IMR-90 (cell line): Measurements from ENCODE around the gene ZNF138. TPM values are rescaled to one million over a fixed set of nuclear protein-coding genes. Genes with fewer than 3 reads are reported as not detected.

Experiments
- ATAC-seq: fragments of 200-7000 bp; cut with Tn5 transposase; 2 replicates; pipeline ENCODE4 v1.9.1; 2020; ENCODE audit warnings: low read depth, mild to moderate bottlenecking, moderate library complexity
- BruUV-seq: library from RNA; stranded (reverse); fragments of 400-500 nt; replicated peaks from 2 replicates; lab custom pipeline; 2021; lab: Mats Ljungman, UMichigan
- CTCF ChIA-PET: fragments of 300-600 bp; formaldehyde crosslinking; extraction: SDS; loops from one replicate; lab custom pipeline; 2021; ENCODE audit warnings: antibody characterized with exemption; lab: Yijun Ruan, JAX
- POLR2A ChIA-PET: fragments of 300-600 bp; sonication (Branson Sonifier 250); formaldehyde crosslinking; loops from one replicate; lab custom pipeline; 2022; ENCODE audit warnings: antibody characterized with exemption; ENCODE audit not compliant: unreplicated experiment; lab: Charles Lee
- DNase-seq: peaks from one replicate; pipeline ENCODE4 v3.0.0; 2013
- H2AFZ ChIP-seq: replicated peaks from 2 replicates; pipeline ENCODE3; 2013; ENCODE audit warnings: low read length, mild to moderate bottlenecking; ENCODE audit not compliant: poor library complexity
- H2AK5ac ChIP-seq: 2 replicates; pipeline ENCODE4 v1.6.1; 2013; ENCODE audit warnings: low read depth, low read length, inconsistent platforms
- H2AK9ac ChIP-seq: replicated peaks from 2 replicates; pipeline ENCODE3; 2013; ENCODE audit warnings: mild to moderate bottlenecking, low read depth, low read length, moderate library complexity; ENCODE audit not compliant: poor library complexity
- H2BK120ac ChIP-seq: 2 replicates; pipeline ENCODE4 v1.6.1; 2013; ENCODE audit warnings: low read depth, low read length, inconsistent platforms
- H2BK15ac ChIP-seq: 3 replicates; pipeline ENCODE4 v1.6.1; 2013; ENCODE audit warnings: low read depth, low read length, inconsistent platforms
- H2BK20ac ChIP-seq: 2 replicates; pipeline ENCODE4 v1.6.1; 2013; ENCODE audit warnings: low read depth, mild to moderate bottlenecking, inconsistent platforms, low read length, moderate library complexity
- H2BK5ac ChIP-seq: 2 replicates; pipeline ENCODE4 v1.6.1; 2013; ENCODE audit warnings: mild to moderate bottlenecking, low read depth, low read length, inconsistent platforms; ENCODE audit not compliant: poor library complexity, severe bottlenecking
- H3K14ac ChIP-seq: replicated peaks from 2 replicates; pipeline ENCODE4 v1.6.1; 2013; ENCODE audit warnings: low read depth, low read length, inconsistent platforms
- H3K18ac ChIP-seq: 2 replicates; pipeline ENCODE4 v1.6.1; 2013; ENCODE audit warnings: low read depth, low read length, control low read depth
- H3K23ac ChIP-seq: 2 replicates; pipeline ENCODE4 v1.6.1; 2013; ENCODE audit warnings: low read depth, low read length, inconsistent platforms
- H3K27ac ChIP-seq: 2 replicates; pipeline ENCODE4 v1.5.1; 2013; ENCODE audit warnings: mild to moderate bottlenecking, control low read depth, low read length; ENCODE audit not compliant: insufficient read depth
- H3K27me3 ChIP-seq: 2 replicates; pipeline ENCODE4 v1.6.1; 2013; ENCODE audit warnings: low read length; ENCODE audit not compliant: control insufficient read depth, insufficient read depth
- H3K36me3 ChIP-seq: 2 replicates; pipeline ENCODE4 v1.6.1; 2013; ENCODE audit warnings: low read length, mixed read lengths; ENCODE audit not compliant: control insufficient read depth, insufficient read depth
- H3K4ac ChIP-seq: 2 replicates; pipeline ENCODE4 v1.6.1; 2013; ENCODE audit warnings: low read depth, low read length, inconsistent platforms
- H3K4me1 ChIP-seq: 2 replicates; pipeline ENCODE4 v1.6.1; 2013; ENCODE audit warnings: low read length, mixed read lengths; ENCODE audit not compliant: control insufficient read depth, insufficient read depth
- H3K4me2 ChIP-seq: 2 replicates; pipeline ENCODE4 v1.6.1; 2013; ENCODE audit warnings: low read depth, mild to moderate bottlenecking, control low read depth, low read length, moderate library complexity
- H3K4me3 ChIP-seq: 2 replicates; pipeline ENCODE4 v1.5.1; 2013; ENCODE audit warnings: low read depth, mild to moderate bottlenecking, control low read depth, low read length, moderate library complexity; ENCODE audit not compliant: insufficient read depth
- H3K56ac ChIP-seq: 2 replicates; pipeline ENCODE4 v1.6.1; 2013; ENCODE audit warnings: low read length, inconsistent platforms; ENCODE audit not compliant: insufficient read depth; ENCODE audit errors: extremely low read depth
- H3K79me1 ChIP-seq, 2 experiments: 2 replicates each; pipeline ENCODE4 v1.6.1; 2013; ENCODE audit warnings: low read length in 2 of 2, inconsistent platforms in 1 of 2, low read depth in 1 of 2
- H3K9ac ChIP-seq: 2 replicates; pipeline ENCODE4 v1.6.1; 2013; ENCODE audit warnings: low read depth, low read length, control low read depth
- H3K9me1 ChIP-seq: 2 replicates; pipeline ENCODE4 v1.6.1; 2013; ENCODE audit warnings: low read length, inconsistent platforms; ENCODE audit not compliant: insufficient read depth
- H3K9me3 ChIP-seq: 2 replicates; pipeline ENCODE4 v1.6.1; 2013; ENCODE audit warnings: low read length; ENCODE audit not compliant: control insufficient read depth, insufficient read depth
- H4K20me1 ChIP-seq: 2 replicates; pipeline ENCODE4 v1.6.1; 2013; ENCODE audit warnings: low read length, inconsistent platforms; ENCODE audit not compliant: insufficient read depth
- H4K5ac ChIP-seq: 2 replicates; pipeline ENCODE4 v1.6.1; 2013; ENCODE audit warnings: mild to moderate bottlenecking, low read depth, low read length, control low read depth
- H4K8ac ChIP-seq, 2 experiments: 2 replicates each; pipeline ENCODE4 v1.6.1; 2013; ENCODE audit warnings: low read depth in 2 of 2, low read length in 2 of 2, control low read depth in 1 of 2, inconsistent platforms in 1 of 2
- H4K91ac ChIP-seq: 2 replicates; pipeline ENCODE4 v1.6.1; 2013; ENCODE audit warnings: low read depth, low read length, inconsistent platforms; ENCODE audit not compliant: insufficient read depth
- BHLHE40 ChIP-seq: fragments of 150-350 bp; IDR thresholded peaks from 2 replicates; pipeline ENCODE4 v1.6.1; 2016; ENCODE audit warnings: mild to moderate bottlenecking, low read depth, low read length
- CEBPB ChIP-seq: IDR thresholded peaks from 2 replicates; pipeline ENCODE4 v1.6.1; 2012; ENCODE audit warnings: low read depth, low read length, improper control_type of control experiment
- CHD1 ChIP-seq: IDR thresholded peaks from 2 replicates; pipeline ENCODE4 v1.6.1; 2012; ENCODE audit warnings: low read depth, low read length, improper control_type of control experiment
- CTCF ChIP-seq: conservative IDR thresholded peaks from 2 replicates; pipeline ENCODE4 v1.5.1; 2012; ENCODE audit warnings: mild to moderate bottlenecking, low read depth, low read length, improper control_type of control experiment
- ELK1 ChIP-seq: fragments of 150-350 bp; IDR thresholded peaks from 2 replicates; pipeline ENCODE4 v1.6.1; 2016; ENCODE audit warnings: low read depth, mild to moderate bottlenecking, low read length, moderate library complexity, borderline replicate concordance
- FOS ChIP-seq: fragments of 150-350 bp; IDR thresholded peaks from 2 replicates; pipeline ENCODE4 v1.6.1; 2016; ENCODE audit warnings: low read depth, low read length
- MAFK ChIP-seq: IDR thresholded peaks from 2 replicates; pipeline ENCODE4 v1.6.1; 2012; ENCODE audit warnings: low read depth, low read length, improper control_type of control experiment
- MAZ ChIP-seq: IDR thresholded peaks from 2 replicates; pipeline ENCODE4 v1.6.1; 2012; ENCODE audit warnings: low read depth, mild to moderate bottlenecking, low read length, improper control_type of control experiment, moderate library complexity, borderline replicate concordance
- MXI1 ChIP-seq: IDR thresholded peaks from 2 replicates; pipeline ENCODE4 v1.6.1; 2012; ENCODE audit warnings: low read depth, mild to moderate bottlenecking, low read length, moderate library complexity, borderline replicate concordance
- NFE2L2 ChIP-seq: fragments of 150-350 bp; IDR thresholded peaks from 2 replicates; pipeline ENCODE4 v1.6.1; 2016; ENCODE audit warnings: low read depth, mild to moderate bottlenecking, low read length
- POLR2A ChIP-seq: IDR thresholded peaks from 2 replicates; pipeline ENCODE4 v1.6.1; 2012; ENCODE audit warnings: mild to moderate bottlenecking, low read depth, low read length
- RAD21 ChIP-seq: IDR thresholded peaks from 2 replicates; pipeline ENCODE4 v1.6.1; 2012; ENCODE audit warnings: low read length, improper control_type of control experiment
- RCOR1 ChIP-seq: IDR thresholded peaks from 2 replicates; pipeline ENCODE4 v1.6.1; 2012; ENCODE audit warnings: mild to moderate bottlenecking, low read length, improper control_type of control experiment; ENCODE audit not compliant: insufficient replicate concordance
- RFX5 ChIP-seq: IDR thresholded peaks from 2 replicates; pipeline ENCODE4 v1.8.0; 2012; ENCODE audit warnings: low read depth, mild to moderate bottlenecking, low read length, moderate library complexity
- SMC3 ChIP-seq: fragments of 150-350 bp; IDR thresholded peaks from 2 replicates; pipeline ENCODE4 v1.6.1; 2016; ENCODE audit warnings: low read depth, mild to moderate bottlenecking, antibody characterized with exemption, low read length, moderate library complexity
- USF2 ChIP-seq: fragments of 150-350 bp; IDR thresholded peaks from 2 replicates; pipeline ENCODE4 v1.6.1; 2017; ENCODE audit warnings: mild to moderate bottlenecking, antibody characterized with exemption, low read length, low read depth
- WGBS, 2 experiments: methylation state at CpG; one replicate each; pipeline versions ENCODE4 v1.1.5 to v1.1.7; 2013; ENCODE audit warnings: missing lambda C conversion rate in 2 of 2; ENCODE audit not compliant: insufficient read length in 1 of 2; ENCODE audit errors: extremely low coverage in 2 of 2; 5-methylcytosine and 5-hydroxymethylcytosine counted together
- dilution Hi-C: fragments of 300-500 bp; cut with HindIII; formaldehyde crosslinking; loops from one replicate; pipeline ENCODE4 v1.14.3; 2018; ENCODE audit warnings: low sequenced_read_pairs; ENCODE audit not compliant: unreplicated experiment
- in situ Hi-C: fragments of 300-500 bp; cut with MboI; formaldehyde crosslinking; loops from 3 replicates; pipeline ENCODE4 v1.14.3; 2019; ENCODE audit warnings: low sequenced_read_pairs, inconsistent platforms, mixed read lengths
- intact Hi-C: fragments of 100-400 bp; cut with micrococcal nuclease; formaldehyde crosslinking; loops from 2 replicates; pipeline ENCODE4 v1.10.0; 2022
- polyA plus RNA-seq, 3 experiments: library from polyadenylated mRNA; depleted of rRNA; stranded (reverse); fragments of >200 nt; gene quantifications; 2 replicates each; pipeline ENCODE4 v1.2.3, GENCODE V29; 2012; ENCODE audit warnings: low replicate concordance in 1 of 3
- total RNA-seq: library from RNA; depleted of rRNA; stranded (reverse); fragments of >200 nt; gene quantifications from 2 replicates; pipeline ENCODE4 v1.2.3, GENCODE V29; 2012

ZNF138 gene
- total and polyA plus RNA-seq, 2 of the 4 experiments (the other 2 are of a cell fraction), result 3.2 to 3.6 TPM

- H3K4me2 ChIP-seq, result no peak overlapping the region
- H3K36me3 ChIP-seq, result no peaks in the 10 kb centered on the region
- no TSS peak for BruUV-seq
- no peak overlapping the region for H3K9ac ChIP-seq
- no peak overlapping the region for H2BK15ac ChIP-seq
- H2BK120ac ChIP-seq, result no peak overlapping the region
- DNase-seq (no peak), ATAC-seq (no peak)
- in situ Hi-C loops (no loop called here), dilution Hi-C loops (no loop called here), intact Hi-C loops (no loop called here)
- TF ChIP-seq CTCF (no peak), RCOR1 (no peak), MAZ (no peak), BHLHE40 (no peak), CHD1 (no peak), SMC3 (no peak), ELK1 (no peak), NFE2L2 (no peak), MAFK (no peak), RFX5 (no peak), CEBPB (no peak), FOS (no peak), POLR2A (no peak), MXI1 (no peak), RAD21 (no peak), USF2 (no peak)
- no peak overlapping the region for H4K5ac ChIP-seq
- no CpG with 5 or more reads among the region's 3 CpGs for WGBS, 2 experiments
- H2AK9ac ChIP-seq, result no peak overlapping the region
- no peak overlapping the region for H2AFZ ChIP-seq
- H2AK5ac ChIP-seq, result no peak overlapping the region
- ChIA-PET POLR2A (no interaction called here), CTCF (no interaction called here)
- no peak overlapping the region for H3K56ac ChIP-seq
- H3K27ac ChIP-seq, result no peak overlapping the region
- no peaks in the 10 kb centered on the region for H3K9me3 ChIP-seq
- no peak overlapping the region for H3K14ac ChIP-seq
- H3K23ac ChIP-seq, result no peak overlapping the region
- no peak overlapping the region for H4K91ac ChIP-seq
- H3K4me1 ChIP-seq, result no peaks in the 10 kb centered on the region
- no peaks in the 10 kb centered on the region for H3K79me1 ChIP-seq
- H4K8ac ChIP-seq, result no peak overlapping the region
- no peak overlapping the region for H2BK20ac ChIP-seq
- H3K4me3 ChIP-seq, result no peak overlapping the region
- H2BK5ac ChIP-seq, result no peak overlapping the region
- no peak overlapping the region for H3K18ac ChIP-seq
- H3K9me1 ChIP-seq, result no peaks in the 10 kb centered on the region
- H3K27me3 ChIP-seq, result no peaks in the 10 kb centered on the region
- no peak overlapping the region for H3K4ac ChIP-seq
- no peaks in the 10 kb centered on the region for H4K20me1 ChIP-seq
These were observed 38.4 kb upstream of the ZNF138 start for GRCh38 chr7:64755865-64756264.
